GM23338 (cell line): ENCODE results near the gene ENOX1. TPM values are rescaled to one million over a fixed set of nuclear protein-coding genes. Genes with fewer than 3 reads are reported as not detected.

Experiments
- ATAC-seq: fragments of 200-7000 bp; cut with Tn5 transposase; 3 replicates; pipeline ENCODE4 v1.9.1; 2020
- DNase-seq: peaks from one replicate; pipeline ENCODE4 v3.0.0-alpha.2; 2015; ENCODE audit warnings: low spot score
- H2AFZ ChIP-seq: fragments of 200-600 bp; sonication (generic); 2 replicates; pipeline ENCODE4 v1.8.0; 2016; ENCODE audit warnings: antibody characterized with exemption, mild to moderate bottlenecking, moderate library complexity
- H3F3A ChIP-seq: fragments of 200-600 bp; sonication (generic); replicated peaks from 2 replicates; pipeline ENCODE4 v1.8.0; 2017; ENCODE audit warnings: antibody characterized with exemption, mixed run types, low read depth
- H3K27ac ChIP-seq: fragments of 200-600 bp; sonication (generic); 2 replicates; pipeline ENCODE4 v1.6.1; 2016; ENCODE audit warnings: low read depth
- H3K27me3 ChIP-seq: fragments of 200-600 bp; sonication (generic); 2 replicates; pipeline ENCODE4 v1.8.0; 2016; ENCODE audit warnings: mild to moderate bottlenecking, mixed run types, moderate library complexity; ENCODE audit not compliant: insufficient read depth
- H3K36me3 ChIP-seq: fragments of 200-600 bp; sonication (generic); 2 replicates; pipeline ENCODE4 v1.8.0; 2016; ENCODE audit warnings: mild to moderate bottlenecking; ENCODE audit not compliant: insufficient read depth
- H3K4me1 ChIP-seq: fragments of 200-600 bp; sonication (generic); 2 replicates; pipeline ENCODE4 v1.8.0; 2016; ENCODE audit warnings: mild to moderate bottlenecking, moderate library complexity; ENCODE audit not compliant: insufficient read depth
- H3K4me2 ChIP-seq: fragments of 200-600 bp; sonication (generic); 2 replicates; pipeline ENCODE4 v1.7.1; 2017; ENCODE audit warnings: mixed run types
- H3K4me3 ChIP-seq: fragments of 200-600 bp; sonication (generic); 2 replicates; pipeline ENCODE4 v1.6.1; 2016; ENCODE audit warnings: mixed run types
- H3K79me2 ChIP-seq: fragments of 200-600 bp; sonication (generic); replicated peaks from 2 replicates; pipeline ENCODE4 v1.8.0; 2017; ENCODE audit warnings: mild to moderate bottlenecking; ENCODE audit not compliant: insufficient read depth
- H3K9me2 ChIP-seq: fragments of 200-600 bp; sonication (generic); 2 replicates; pipeline ENCODE4 v1.8.0; 2017; ENCODE audit not compliant: insufficient read depth
- H4K20me1 ChIP-seq: fragments of 200-600 bp; sonication (generic); replicated peaks from 2 replicates; pipeline ENCODE4 v1.8.0; 2017; ENCODE audit warnings: mild to moderate bottlenecking; ENCODE audit not compliant: insufficient read depth
- H3K27ac Mint-ChIP-seq: 2 replicates; pipeline ENCODE4 v1.8.0; 2020; ENCODE audit warnings: inconsistent platforms, mild to moderate bottlenecking, moderate library complexity, mixed read lengths
- H3K27me3 Mint-ChIP-seq: 3 replicates; pipeline ENCODE4 v1.8.0; 2022; ENCODE audit warnings: low read depth, mild to moderate bottlenecking, moderate library complexity, mixed read lengths, inconsistent platforms; ENCODE audit not compliant: insufficient read depth, poor library complexity
- H3K36me3 Mint-ChIP-seq: 3 replicates; pipeline ENCODE4 v1.8.0; 2021; ENCODE audit warnings: low read depth, mild to moderate bottlenecking, inconsistent platforms, moderate library complexity, mixed read lengths
- H3K4me1 Mint-ChIP-seq: 3 replicates; pipeline ENCODE4 v1.8.0; 2020; ENCODE audit warnings: mild to moderate bottlenecking, inconsistent platforms, mixed read lengths
- H3K4me3 Mint-ChIP-seq: 3 replicates; pipeline ENCODE4 v1.8.0; 2021; ENCODE audit warnings: moderate library complexity, mild to moderate bottlenecking, inconsistent platforms, mixed read lengths
- H3K9me3 Mint-ChIP-seq: 3 replicates; pipeline ENCODE4 v1.8.0; 2020; ENCODE audit warnings: moderate library complexity, mild to moderate bottlenecking, inconsistent platforms, mixed read lengths
- CREB1 ChIP-seq: fragments of 250-450 bp; sonication (Bioruptor Pico); IDR thresholded peaks from 2 replicates; pipeline ENCODE4 v1.5.0; 2020; ENCODE audit warnings: low read depth, mild to moderate bottlenecking, moderate library complexity
- EZH2 ChIP-seq: fragments of 200-600 bp; sonication (generic); IDR thresholded peaks from one replicate; pipeline ENCODE4 v1.8.0; 2017; ENCODE audit warnings: antibody characterized with exemption, mild to moderate bottlenecking, low read depth; ENCODE audit not compliant: unreplicated experiment
- JUNB ChIP-seq: IDR thresholded peaks from one replicate; pipeline ENCODE4 v1.6.1; 2016; ENCODE audit warnings: antibody characterized with exemption; ENCODE audit not compliant: unreplicated experiment
- STAT1 ChIP-seq: IDR thresholded peaks from one replicate; pipeline ENCODE4 v1.6.1; 2016; ENCODE audit warnings: antibody characterized with exemption; ENCODE audit not compliant: unreplicated experiment
- ZNF331 ChIP-seq: fragments of 250-450 bp; sonication (Bioruptor Pico); IDR thresholded peaks from 2 replicates; pipeline ENCODE4 v1.5.0; 2020; ENCODE audit warnings: low read depth, mild to moderate bottlenecking, moderate library complexity
- polyA plus RNA-seq: library from polyadenylated mRNA; unstranded; fragments of >200 nt; fragmentation: Nextera tagmentation; extraction: Ambion mirVana; gene quantifications from 2 replicates; pipeline ENCODE4 v1.2.1, GENCODE V29; 2016
- total RNA-seq: library from RNA; depleted of rRNA; stranded (reverse); fragments of >200 nt; shearing (Covaris generic); gene quantifications from 2 replicates; pipeline ENCODE4 v1.2.3, GENCODE V29; 2014
- TF ChIP-seq, protein P1 (sequence below): IDR thresholded peaks from one replicate; pipeline ENCODE4 v1.6.1; 2018; ENCODE audit warnings: antibody characterized with exemption; ENCODE audit not compliant: unreplicated experiment
- TF ChIP-seq, protein P2 (sequence below): IDR thresholded peaks from 2 replicates; pipeline ENCODE4 v1.6.1; 2016; ENCODE audit warnings: antibody characterized with exemption
- TF ChIP-seq, protein P3 (sequence below), 2 experiments: fragments of 200-600 bp in 1 of 2; sonication (generic) in 1 of 2; conservative IDR thresholded peaks; 2 replicates each; pipeline versions ENCODE4 v1.5.1 to v1.6.1; 2016 to 2017; ENCODE audit warnings: antibody characterized with exemption in 2 of 2, low read depth in 2 of 2, mild to moderate bottlenecking in 2 of 2, moderate library complexity in 1 of 2
- TF ChIP-seq, protein P4 (sequence below): fragments of 250-450 bp; sonication (Bioruptor Pico); IDR thresholded peaks from 2 replicates; pipeline ENCODE4 v1.5.0; 2020; ENCODE audit warnings: mild to moderate bottlenecking, moderate library complexity

The ENOX1 gene
- total and polyA plus RNA-seq, 2 experiments from 2014 or later: 0.66 to 0.81 TPM

DNA sequence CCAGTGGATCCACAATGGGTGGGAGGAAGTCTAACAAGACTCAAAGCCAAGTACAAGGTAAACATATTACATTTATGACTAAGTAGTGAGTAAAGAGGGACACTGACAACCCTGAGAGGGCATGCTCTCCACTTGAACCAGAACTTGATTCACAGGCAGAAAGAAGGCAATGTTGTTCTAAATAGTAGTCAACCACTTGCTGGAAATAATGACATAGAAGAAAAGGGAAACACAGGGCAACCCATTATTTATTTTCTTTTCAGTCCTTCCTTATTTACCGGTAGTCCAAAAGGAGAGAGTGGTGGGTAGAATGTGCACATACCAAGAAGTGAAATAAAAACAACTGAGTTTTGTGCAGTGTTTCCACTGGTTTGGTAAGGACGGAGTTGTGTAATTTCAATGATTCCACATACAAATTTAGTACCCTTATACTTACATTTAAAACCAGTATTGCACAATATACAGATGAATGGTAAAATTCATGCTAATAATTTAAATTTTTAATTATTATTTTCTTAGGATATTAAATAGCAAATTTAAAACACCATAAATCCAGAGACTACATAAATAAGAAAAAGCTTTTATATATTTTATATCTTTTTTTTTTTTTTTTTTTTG, 65.9 kb downstream of the ENOX1 start (continued):
- TF ChIP-seq, protein P1, sequence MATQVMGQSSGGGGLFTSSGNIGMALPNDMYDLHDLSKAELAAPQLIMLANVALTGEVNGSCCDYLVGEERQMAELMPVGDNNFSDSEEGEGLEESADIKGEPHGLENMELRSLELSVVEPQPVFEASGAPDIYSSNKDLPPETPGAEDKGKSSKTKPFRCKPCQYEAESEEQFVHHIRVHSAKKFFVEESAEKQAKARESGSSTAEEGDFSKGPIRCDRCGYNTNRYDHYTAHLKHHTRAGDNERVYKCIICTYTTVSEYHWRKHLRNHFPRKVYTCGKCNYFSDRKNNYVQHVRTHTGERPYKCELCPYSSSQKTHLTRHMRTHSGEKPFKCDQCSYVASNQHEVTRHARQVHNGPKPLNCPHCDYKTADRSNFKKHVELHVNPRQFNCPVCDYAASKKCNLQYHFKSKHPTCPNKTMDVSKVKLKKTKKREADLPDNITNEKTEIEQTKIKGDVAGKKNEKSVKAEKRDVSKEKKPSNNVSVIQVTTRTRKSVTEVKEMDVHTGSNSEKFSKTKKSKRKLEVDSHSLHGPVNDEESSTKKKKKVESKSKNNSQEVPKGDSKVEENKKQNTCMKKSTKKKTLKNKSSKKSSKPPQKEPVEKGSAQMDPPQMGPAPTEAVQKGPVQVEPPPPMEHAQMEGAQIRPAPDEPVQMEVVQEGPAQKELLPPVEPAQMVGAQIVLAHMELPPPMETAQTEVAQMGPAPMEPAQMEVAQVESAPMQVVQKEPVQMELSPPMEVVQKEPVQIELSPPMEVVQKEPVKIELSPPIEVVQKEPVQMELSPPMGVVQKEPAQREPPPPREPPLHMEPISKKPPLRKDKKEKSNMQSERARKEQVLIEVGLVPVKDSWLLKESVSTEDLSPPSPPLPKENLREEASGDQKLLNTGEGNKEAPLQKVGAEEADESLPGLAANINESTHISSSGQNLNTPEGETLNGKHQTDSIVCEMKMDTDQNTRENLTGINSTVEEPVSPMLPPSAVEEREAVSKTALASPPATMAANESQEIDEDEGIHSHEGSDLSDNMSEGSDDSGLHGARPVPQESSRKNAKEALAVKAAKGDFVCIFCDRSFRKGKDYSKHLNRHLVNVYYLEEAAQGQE: no peak
- TF ChIP-seq, protein P2, sequence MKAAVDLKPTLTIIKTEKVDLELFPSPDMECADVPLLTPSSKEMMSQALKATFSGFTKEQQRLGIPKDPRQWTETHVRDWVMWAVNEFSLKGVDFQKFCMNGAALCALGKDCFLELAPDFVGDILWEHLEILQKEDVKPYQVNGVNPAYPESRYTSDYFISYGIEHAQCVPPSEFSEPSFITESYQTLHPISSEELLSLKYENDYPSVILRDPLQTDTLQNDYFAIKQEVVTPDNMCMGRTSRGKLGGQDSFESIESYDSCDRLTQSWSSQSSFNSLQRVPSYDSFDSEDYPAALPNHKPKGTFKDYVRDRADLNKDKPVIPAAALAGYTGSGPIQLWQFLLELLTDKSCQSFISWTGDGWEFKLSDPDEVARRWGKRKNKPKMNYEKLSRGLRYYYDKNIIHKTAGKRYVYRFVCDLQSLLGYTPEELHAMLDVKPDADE: no peak

DNA sequence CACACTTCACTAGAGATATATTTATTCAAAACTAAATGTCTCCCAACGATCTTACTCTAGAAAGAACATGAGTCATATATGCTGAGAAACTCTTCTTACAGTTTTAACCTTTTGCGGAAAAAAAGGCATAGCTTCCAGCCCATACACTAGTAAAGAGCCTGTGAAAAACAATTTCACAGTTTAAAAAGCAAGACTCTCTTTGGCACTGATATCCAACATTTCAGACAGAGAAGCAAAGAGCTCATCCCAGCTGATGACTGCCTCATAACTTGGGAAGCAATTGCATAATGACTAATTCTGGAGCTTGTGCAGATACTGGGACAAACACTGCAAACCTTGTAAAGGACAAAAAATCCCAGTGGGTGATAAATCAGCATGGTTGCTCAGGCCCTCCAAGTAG, 88.0 kb downstream of the ENOX1 start:
- no peak overlapping the region for H3K27ac ChIP-seq
- Mint-ChIP-seq H3K27me3 (peaks cover 6% of the 10 kb centered on the region), H3K4me3 (no peak overlapping the region), H3K4me1 (peaks cover 12% of the 10 kb centered on the region), H3K9me3 (no peaks in the 10 kb centered on the region), H3K27ac (no peak overlapping the region), H3K36me3 (no peaks in the 10 kb centered on the region)
- H3K4me3 ChIP-seq: no peak overlapping the region
- ATAC-seq (no peak), DNase-seq (no peak)
- H3K79me2 ChIP-seq: no peaks in the 10 kb centered on the region
- no peak overlapping the region for H3K4me2 ChIP-seq
- H3F3A ChIP-seq: no peaks in the 10 kb centered on the region
- H2AFZ ChIP-seq: no peak overlapping the region
- H3K36me3 ChIP-seq: no peaks in the 10 kb centered on the region
- 0 out of 2 replicates have a peak, but pooled peaks cover 4% of the 10 kb centered on the region for H3K27me3 ChIP-seq
- no peaks in the 10 kb centered on the region for H4K20me1 ChIP-seq
- H3K9me2 ChIP-seq: peaks cover 7% of the 10 kb centered on the region; the same call in 1 of the 2 replicates
- H3K4me1 ChIP-seq: peaks cover 14% of the 10 kb centered on the region
- TF ChIP-seq, protein P3, sequence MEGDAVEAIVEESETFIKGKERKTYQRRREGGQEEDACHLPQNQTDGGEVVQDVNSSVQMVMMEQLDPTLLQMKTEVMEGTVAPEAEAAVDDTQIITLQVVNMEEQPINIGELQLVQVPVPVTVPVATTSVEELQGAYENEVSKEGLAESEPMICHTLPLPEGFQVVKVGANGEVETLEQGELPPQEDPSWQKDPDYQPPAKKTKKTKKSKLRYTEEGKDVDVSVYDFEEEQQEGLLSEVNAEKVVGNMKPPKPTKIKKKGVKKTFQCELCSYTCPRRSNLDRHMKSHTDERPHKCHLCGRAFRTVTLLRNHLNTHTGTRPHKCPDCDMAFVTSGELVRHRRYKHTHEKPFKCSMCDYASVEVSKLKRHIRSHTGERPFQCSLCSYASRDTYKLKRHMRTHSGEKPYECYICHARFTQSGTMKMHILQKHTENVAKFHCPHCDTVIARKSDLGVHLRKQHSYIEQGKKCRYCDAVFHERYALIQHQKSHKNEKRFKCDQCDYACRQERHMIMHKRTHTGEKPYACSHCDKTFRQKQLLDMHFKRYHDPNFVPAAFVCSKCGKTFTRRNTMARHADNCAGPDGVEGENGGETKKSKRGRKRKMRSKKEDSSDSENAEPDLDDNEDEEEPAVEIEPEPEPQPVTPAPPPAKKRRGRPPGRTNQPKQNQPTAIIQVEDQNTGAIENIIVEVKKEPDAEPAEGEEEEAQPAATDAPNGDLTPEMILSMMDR (conservative IDR thresholded peaks at IDR 0.05; ENCODE audit: low read depth in 2 of 2): no peak
- no peak for TF ChIP-seq CREB1
- TF ChIP-seq, protein P4, sequence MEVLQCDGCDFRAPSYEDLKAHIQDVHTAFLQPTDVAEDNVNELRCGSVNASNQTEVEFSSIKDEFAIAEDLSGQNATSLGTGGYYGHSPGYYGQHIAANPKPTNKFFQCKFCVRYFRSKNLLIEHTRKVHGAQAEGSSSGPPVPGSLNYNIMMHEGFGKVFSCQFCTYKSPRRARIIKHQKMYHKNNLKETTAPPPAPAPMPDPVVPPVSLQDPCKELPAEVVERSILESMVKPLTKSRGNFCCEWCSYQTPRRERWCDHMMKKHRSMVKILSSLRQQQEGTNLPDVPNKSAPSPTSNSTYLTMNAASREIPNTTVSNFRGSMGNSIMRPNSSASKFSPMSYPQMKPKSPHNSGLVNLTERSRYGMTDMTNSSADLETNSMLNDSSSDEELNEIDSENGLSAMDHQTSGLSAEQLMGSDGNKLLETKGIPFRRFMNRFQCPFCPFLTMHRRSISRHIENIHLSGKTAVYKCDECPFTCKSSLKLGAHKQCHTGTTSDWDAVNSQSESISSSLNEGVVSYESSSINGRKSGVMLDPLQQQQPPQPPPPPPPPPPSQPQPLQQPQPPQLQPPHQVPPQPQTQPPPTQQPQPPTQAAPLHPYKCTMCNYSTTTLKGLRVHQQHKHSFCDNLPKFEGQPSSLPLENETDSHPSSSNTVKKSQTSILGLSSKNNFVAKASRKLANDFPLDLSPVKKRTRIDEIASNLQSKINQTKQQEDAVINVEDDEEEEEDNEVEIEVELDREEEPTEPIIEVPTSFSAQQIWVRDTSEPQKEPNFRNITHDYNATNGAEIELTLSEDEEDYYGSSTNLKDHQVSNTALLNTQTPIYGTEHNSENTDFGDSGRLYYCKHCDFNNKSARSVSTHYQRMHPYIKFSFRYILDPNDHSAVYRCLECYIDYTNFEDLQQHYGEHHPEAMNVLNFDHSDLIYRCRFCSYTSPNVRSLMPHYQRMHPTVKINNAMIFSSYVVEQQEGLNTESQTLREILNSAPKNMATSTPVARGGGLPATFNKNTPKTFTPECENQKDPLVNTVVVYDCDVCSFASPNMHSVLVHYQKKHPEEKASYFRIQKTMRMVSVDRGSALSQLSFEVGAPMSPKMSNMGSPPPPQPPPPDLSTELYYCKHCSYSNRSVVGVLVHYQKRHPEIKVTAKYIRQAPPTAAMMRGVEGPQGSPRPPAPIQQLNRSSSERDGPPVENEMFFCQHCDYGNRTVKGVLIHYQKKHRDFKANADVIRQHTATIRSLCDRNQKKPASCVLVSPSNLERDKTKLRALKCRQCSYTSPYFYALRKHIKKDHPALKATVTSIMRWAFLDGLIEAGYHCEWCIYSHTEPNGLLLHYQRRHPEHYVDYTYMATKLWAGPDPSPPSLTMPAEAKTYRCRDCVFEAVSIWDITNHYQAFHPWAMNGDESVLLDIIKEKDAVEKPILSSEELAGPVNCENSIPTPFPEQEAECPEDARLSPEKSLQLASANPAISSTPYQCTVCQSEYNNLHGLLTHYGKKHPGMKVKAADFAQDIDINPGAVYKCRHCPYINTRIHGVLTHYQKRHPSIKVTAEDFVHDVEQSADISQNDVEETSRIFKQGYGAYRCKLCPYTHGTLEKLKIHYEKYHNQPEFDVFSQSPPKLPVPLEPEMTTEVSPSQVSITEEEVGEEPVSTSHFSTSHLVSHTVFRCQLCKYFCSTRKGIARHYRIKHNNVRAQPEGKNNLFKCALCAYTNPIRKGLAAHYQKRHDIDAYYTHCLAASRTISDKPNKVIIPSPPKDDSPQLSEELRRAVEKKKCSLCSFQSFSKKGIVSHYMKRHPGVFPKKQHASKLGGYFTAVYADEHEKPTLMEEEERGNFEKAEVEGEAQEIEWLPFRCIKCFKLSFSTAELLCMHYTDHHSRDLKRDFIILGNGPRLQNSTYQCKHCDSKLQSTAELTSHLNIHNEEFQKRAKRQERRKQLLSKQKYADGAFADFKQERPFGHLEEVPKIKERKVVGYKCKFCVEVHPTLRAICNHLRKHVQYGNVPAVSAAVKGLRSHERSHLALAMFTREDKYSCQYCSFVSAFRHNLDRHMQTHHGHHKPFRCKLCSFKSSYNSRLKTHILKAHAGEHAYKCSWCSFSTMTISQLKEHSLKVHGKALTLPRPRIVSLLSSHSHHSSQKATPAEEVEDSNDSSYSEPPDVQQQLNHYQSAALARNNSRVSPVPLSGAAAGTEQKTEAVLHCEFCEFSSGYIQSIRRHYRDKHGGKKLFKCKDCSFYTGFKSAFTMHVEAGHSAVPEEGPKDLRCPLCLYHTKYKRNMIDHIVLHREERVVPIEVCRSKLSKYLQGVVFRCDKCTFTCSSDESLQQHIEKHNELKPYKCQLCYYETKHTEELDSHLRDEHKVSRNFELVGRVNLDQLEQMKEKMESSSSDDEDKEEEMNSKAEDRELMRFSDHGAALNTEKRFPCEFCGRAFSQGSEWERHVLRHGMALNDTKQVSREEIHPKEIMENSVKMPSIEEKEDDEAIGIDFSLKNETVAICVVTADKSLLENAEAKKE (CRISPR knock-in tag): no peak
- TF ChIP-seq JUNB: no peak
- no peak for TF ChIP-seq EZH2
- TF ChIP-seq ZNF331 (CRISPR knock-in tag): no peak
- TF ChIP-seq, protein P2: no peak
- no peak for TF ChIP-seq STAT1
